GM12878 (cell line): ENCODE measurements around the gene RAMACL. TPM values are rescaled to one million over a fixed set of nuclear protein-coding genes. Genes with fewer than 3 reads are reported as not detected.

Experiments
- ATAC-seq: fragments of 200-7000 bp; cut with Tn5 transposase; 3 replicates; pipeline ENCODE4 v1.9.1; 2020; ENCODE audit warnings: mild to moderate bottlenecking, moderate library complexity
- BruUV-seq: library from RNA; stranded (reverse); fragments of 400-500 nt; replicated peaks from 2 replicates; lab custom pipeline; 2021; lab: Mats Ljungman, UMichigan
- CTCF ChIA-PET: fragments of 300-600 bp; sonication (Branson Sonifier 250); formaldehyde crosslinking; extraction: SDS; loops from one replicate; lab custom pipeline; 2021; ENCODE audit warnings: inconsistent platforms; lab: Yijun Ruan, JAX
- POLR2A ChIA-PET: fragments of 350-600 bp; formaldehyde crosslinking; extraction: SDS; loops from one replicate; lab custom pipeline; 2021; ENCODE audit warnings: inconsistent platforms; lab: Charles Lee
- RAD21 ChIA-PET: fragments of 300-600 bp; sonication (Branson Sonifier 250); formaldehyde crosslinking; loops from one replicate; lab custom pipeline; 2023; ENCODE audit warnings: antibody characterized with exemption; ENCODE audit not compliant: unreplicated experiment; lab: Charles Lee
- SMC1A ChIA-PET: fragments of 300-600 bp; sonication (Branson Sonifier 250); formaldehyde crosslinking; loops from one replicate; lab custom pipeline; 2023; ENCODE audit not compliant: unreplicated experiment, uncharacterized antibody; lab: Charles Lee
- DNase-seq: peaks from one replicate; pipeline ENCODE4 v3.0.0-alpha.2; 2011; ENCODE audit warnings: low read depth, low spot score
- FAIRE-seq: peaks from 3 replicates; lab custom pipeline; 2011; peaks lifted over from hg19 to GRCh38; lab: Jason Lieb, UNC
- H2AFZ ChIP-seq: 2 replicates; pipeline ENCODE4 v1.6.0; 2011; ENCODE audit warnings: low read depth, low read length, control low read depth; ENCODE audit not compliant: control insufficient read depth
- H3K27ac ChIP-seq: 2 replicates; pipeline ENCODE4 v1.5.1; 2011; ENCODE audit warnings: control low read depth; ENCODE audit not compliant: control insufficient read depth, insufficient read depth
- H3K27me3 ChIP-seq, 2 experiments: replicated peaks in 1 of 2; 2 replicates each; pipeline versions ENCODE4 v1.6.0 to v1.6.1; 2011; ENCODE audit warnings: low read length in 1 of 2; ENCODE audit not compliant: control insufficient read depth in 2 of 2, insufficient read depth in 2 of 2
- H3K36me3 ChIP-seq, 2 experiments: 2 replicates each; pipeline ENCODE4 v1.5.1; 2011; ENCODE audit warnings: low read length in 1 of 2; ENCODE audit not compliant: control insufficient read depth in 2 of 2, insufficient read depth in 2 of 2
- H3K4me1 ChIP-seq: 2 replicates; pipeline ENCODE4 v1.6.1; 2011; ENCODE audit warnings: mild to moderate bottlenecking, low read length, moderate library complexity, mixed read lengths; ENCODE audit not compliant: control insufficient read depth, insufficient read depth
- H3K4me2 ChIP-seq: 2 replicates; pipeline ENCODE4 v1.6.0; 2011; ENCODE audit warnings: control low read depth; ENCODE audit not compliant: control insufficient read depth, insufficient read depth
- H3K4me3 ChIP-seq: fragments of 200-600 bp; sonication (generic); 2 replicates; pipeline ENCODE4 v1.5.1; 2016
- H3K79me2 ChIP-seq: 2 replicates; pipeline ENCODE4 v1.6.0; 2011; ENCODE audit warnings: low read length; ENCODE audit not compliant: control insufficient read depth, insufficient read depth
- H3K9ac ChIP-seq: 2 replicates; pipeline ENCODE4 v1.8.0; 2011; ENCODE audit warnings: low read length, control low read depth, mixed read lengths; ENCODE audit not compliant: control insufficient read depth, insufficient read depth
- H3K9me3 ChIP-seq: replicated peaks from 3 replicates; pipeline ENCODE4 v1.5.1; 2011; ENCODE audit warnings: mild to moderate bottlenecking, low read length; ENCODE audit not compliant: control insufficient read depth, insufficient read depth
- H4K20me1 ChIP-seq: 2 replicates; pipeline ENCODE4 v1.6.0; 2011; ENCODE audit not compliant: control insufficient read depth, insufficient read depth
- BCL11A ChIP-seq: IDR thresholded peaks from 2 replicates; pipeline ENCODE4 v1.6.1; 2011; ENCODE audit warnings: low read depth, low read length
- BRCA1 ChIP-seq: IDR thresholded peaks from 2 replicates; pipeline ENCODE4 v1.6.1; 2011; ENCODE audit warnings: low read depth, low read length, improper control_type of control experiment
- CBX5 ChIP-seq: sonication (generic); IDR thresholded peaks from 2 replicates; pipeline ENCODE4 v1.6.1; 2016; ENCODE audit warnings: low read depth, moderate library complexity, mild to moderate bottlenecking, inconsistent platforms
- NFYA ChIP-seq: IDR thresholded peaks from 2 replicates; pipeline ENCODE4 v1.6.1; 2011; ENCODE audit warnings: low read depth, mild to moderate bottlenecking, low read length, improper control_type of control experiment, borderline replicate concordance
- RUNX3 ChIP-seq: IDR thresholded peaks from 2 replicates; pipeline ENCODE4 v1.6.1; 2012; ENCODE audit warnings: low read length, inconsistent platforms
- SP1 ChIP-seq: IDR thresholded peaks from one replicate; pipeline ENCODE4 v1.6.1; 2011; ENCODE audit warnings: low read depth, low read length
- WGBS: methylation state at CpG from one replicate; pipeline ENCODE4 v1.1.6; 2016; ENCODE audit warnings: low lambda C conversion rate; ENCODE audit not compliant: insufficient replicate concordance, insufficient coverage; ENCODE audit errors: missing lambda C conversion rate; 5-methylcytosine and 5-hydroxymethylcytosine counted together
- in situ Hi-C: fragments of 300-500 bp; cut with MboI; formaldehyde crosslinking; loops from 9 replicates; pipeline ENCODE4 v1.14.3; 2018; ENCODE audit warnings: mixed read lengths
- intact Hi-C: fragments of 100-400 bp; cut with micrococcal nuclease; formaldehyde crosslinking; loops from one replicate; pipeline ENCODE4 v1.14.2; 2022; ENCODE audit not compliant: unreplicated experiment
- polyA plus RNA-seq, 11 experiments: library from polyadenylated mRNA; depleted of rRNA in 4 of 11; unstranded in 6 of 11; stranded (reverse) in 5 of 11; fragments of >200 nt; fragmentation: Nextera tagmentation in 4 of 11; fragmentation: Illumina TruSeq in 1 of 11; extraction: Ambion mirVana in 4 of 11; extraction: Trizol in 1 of 11; gene quantifications; 1 replicate in 1 of 11; 2 replicates in 10 of 11; pipeline versions ENCODE4 v1.2.1 to v1.2.3, GENCODE V29; 2011 to 2016; ENCODE audit warnings: inconsistent platforms in 2 of 11, missing spikeins in 2 of 11, low read depth in 1 of 11
- total RNA-seq, 4 experiments: library from RNA; depleted of rRNA in 3 of 4; stranded (reverse); fragments of >200 nt in 3 of 4; fragmentation: Illumina TruSeq in 1 of 4; extraction: Trizol in 1 of 4; gene quantifications; 2 replicates each; pipeline versions ENCODE4 v1.2.1 to v1.2.3, GENCODE V29; 2013 to 2021
- TF ChIP-seq, protein P1 (sequence below): fragments of 450-650 bp; IDR thresholded peaks from 2 replicates; pipeline ENCODE4 v1.6.1; 2017; ENCODE audit warnings: antibody characterized with exemption, mild to moderate bottlenecking, moderate library complexity

The RAMACL gene
- total and polyA plus RNA-seq, 10 of the 15 experiments (the other 5 are each of a cell fraction or from before 2014, with no cell fraction given): 0.09 to 1.3 (median 0.31) TPM; not detected in 1

- Histone ChIP-seq H3K9ac (no peak overlapping the region), H3K36me3 (no peaks in the 10 kb centered on the region), H3K27me3 (no peaks in the 10 kb centered on the region), H3K4me3 (no peak overlapping the region), H3K27ac (no peak overlapping the region), H3K4me1 (peaks cover 13% of the 10 kb centered on the region), H2AFZ (no peak overlapping the region), H3K4me2 (no peak overlapping the region), H3K9me3 (no peaks in the 10 kb centered on the region), H3K79me2 (no peaks in the 10 kb centered on the region), H4K20me1 (no peaks in the 10 kb centered on the region)
- ChIA-PET CTCF (no interaction called here), RAD21 (no interaction called here), POLR2A (no interaction called here), SMC1A (no interaction called here)
- DNase-seq (no peak), ATAC-seq (no peak), FAIRE-seq (no peak)
- intact Hi-C loops: no loop called here
- TF ChIP-seq, protein P1, sequence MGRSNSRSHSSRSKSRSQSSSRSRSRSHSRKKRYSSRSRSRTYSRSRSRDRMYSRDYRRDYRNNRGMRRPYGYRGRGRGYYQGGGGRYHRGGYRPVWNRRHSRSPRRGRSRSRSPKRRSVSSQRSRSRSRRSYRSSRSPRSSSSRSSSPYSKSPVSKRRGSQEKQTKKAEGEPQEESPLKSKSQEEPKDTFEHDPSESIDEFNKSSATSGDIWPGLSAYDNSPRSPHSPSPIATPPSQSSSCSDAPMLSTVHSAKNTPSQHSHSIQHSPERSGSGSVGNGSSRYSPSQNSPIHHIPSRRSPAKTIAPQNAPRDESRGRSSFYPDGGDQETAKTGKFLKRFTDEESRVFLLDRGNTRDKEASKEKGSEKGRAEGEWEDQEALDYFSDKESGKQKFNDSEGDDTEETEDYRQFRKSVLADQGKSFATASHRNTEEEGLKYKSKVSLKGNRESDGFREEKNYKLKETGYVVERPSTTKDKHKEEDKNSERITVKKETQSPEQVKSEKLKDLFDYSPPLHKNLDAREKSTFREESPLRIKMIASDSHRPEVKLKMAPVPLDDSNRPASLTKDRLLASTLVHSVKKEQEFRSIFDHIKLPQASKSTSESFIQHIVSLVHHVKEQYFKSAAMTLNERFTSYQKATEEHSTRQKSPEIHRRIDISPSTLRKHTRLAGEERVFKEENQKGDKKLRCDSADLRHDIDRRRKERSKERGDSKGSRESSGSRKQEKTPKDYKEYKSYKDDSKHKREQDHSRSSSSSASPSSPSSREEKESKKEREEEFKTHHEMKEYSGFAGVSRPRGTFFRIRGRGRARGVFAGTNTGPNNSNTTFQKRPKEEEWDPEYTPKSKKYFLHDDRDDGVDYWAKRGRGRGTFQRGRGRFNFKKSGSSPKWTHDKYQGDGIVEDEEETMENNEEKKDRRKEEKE: no peak
- TF ChIP-seq RUNX3: no peak
- no peak for TF ChIP-seq NFYA
- TF ChIP-seq SP1: no peak
- TF ChIP-seq BCL11A: no peak
- TF ChIP-seq CBX5: no peak
- TF ChIP-seq BRCA1: no peak
- WGBS: 81% methylated on average over 19 of the region's 19 CpGs
- BruUV-seq: no TSS peak
- in situ Hi-C loops: no loop called here
Observed at GRCh38 chr6:166545156-166546034, 41.1 kb downstream of the RAMACL start.
